Measurements from ENCODE around the gene FTL.

Gene FTL

DNA sequence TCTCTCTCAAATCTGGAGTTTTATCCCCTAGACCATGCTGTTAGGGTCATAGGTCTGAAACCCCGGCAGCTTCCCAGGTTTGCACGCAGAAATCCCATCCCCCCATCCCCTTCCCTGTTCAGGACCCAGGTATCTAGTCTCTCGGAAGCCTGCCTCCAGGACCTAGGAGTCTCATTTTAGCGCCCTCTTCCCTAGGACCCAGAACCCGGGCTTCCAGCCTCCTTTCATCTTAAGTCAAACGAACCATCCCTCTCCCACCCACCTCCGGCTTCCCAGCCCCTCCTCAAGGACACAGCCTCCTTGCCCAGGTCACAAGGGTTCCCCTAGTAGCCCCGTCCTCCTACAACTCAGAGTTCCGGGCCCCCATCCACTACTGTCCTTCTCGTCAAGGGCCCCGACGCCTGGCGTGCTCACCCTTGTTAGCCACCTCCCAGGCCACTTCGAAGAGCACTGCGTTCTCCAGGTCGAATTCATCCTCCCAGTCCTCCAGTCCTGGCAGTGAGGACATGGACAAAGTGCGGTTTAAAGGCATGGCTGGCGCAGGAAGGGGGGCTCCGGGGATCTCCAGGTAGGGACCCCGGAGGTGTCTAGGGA lies 27.6 kb downstream of the FTL start:
- DNase-seq, result no peak

DNA sequence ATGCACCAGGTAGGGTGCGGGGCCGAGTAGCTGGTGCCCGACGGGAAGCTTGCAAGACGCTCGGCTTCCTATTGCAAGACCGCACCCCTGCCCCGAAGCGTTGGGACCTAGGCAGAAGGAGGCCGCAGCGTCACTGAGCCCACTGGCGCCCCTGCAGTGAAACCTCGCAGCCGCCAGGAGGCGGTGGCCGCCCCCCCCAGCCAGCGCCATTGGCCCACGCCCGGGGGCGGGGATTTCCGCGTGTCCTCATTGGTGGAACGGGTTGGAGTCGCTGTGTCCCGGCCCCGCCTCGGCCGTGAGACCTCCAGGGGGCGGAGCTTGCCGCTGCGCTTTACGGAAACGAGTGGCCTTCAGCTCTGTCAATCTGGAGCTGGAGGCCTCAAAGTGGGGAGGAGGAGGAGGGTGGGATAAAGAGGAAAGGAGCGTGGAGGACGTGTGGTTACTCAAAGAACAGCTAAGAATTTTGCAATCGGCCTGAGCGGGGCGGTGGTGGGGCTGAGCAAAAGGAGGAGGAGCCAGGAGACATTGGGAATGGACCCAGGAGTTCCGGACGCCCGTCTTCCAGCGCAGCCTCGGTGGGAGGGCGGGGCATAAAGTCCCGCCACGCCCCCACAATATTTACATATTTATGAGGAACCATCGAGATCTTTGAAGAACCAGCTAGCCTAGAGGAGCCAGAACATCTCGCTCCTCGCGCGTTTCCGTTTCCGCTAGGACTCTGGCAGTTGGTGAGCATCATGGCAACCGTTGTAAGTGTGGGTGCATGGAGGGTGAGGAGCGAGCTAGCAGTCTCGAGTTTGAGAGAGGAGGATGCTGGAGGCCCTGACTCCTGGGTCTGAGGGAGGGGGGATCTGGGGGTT lies 28.3 kb downstream of the FTL start, which contains the start of the genes GYS1 and RUVBL2:
Gene GYS1 (minus strand): TSS at position 135 of the 860 bp plus-strand sequence. CDS start 197 bp downstream, outside the sequence.
Gene RUVBL2 (plus strand): TSS at position 713 of the 860 bp plus-strand sequence. CDS start 25 bp downstream, at position 738.
- DNase-seq, result peak; percentile 98

DNA sequence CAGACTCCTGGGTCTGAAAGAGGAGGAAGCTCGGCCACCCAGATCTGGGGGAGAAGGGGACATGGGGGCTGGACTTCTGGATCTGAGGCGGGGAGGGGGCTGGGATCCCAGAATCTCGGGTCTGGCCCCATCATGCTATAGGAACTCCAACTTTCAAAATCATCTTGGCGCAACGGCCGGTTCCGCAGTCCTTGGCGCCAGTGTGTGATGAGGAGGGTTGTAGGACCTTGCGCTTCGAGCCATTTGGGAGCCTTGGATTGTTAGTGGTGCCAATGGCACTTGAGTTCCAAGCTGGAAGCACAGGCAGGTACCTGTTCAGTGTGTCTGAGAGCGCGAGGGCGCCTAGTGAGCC lies 28.9 kb downstream of the FTL start:
- no peak for DNase-seq

DNA sequence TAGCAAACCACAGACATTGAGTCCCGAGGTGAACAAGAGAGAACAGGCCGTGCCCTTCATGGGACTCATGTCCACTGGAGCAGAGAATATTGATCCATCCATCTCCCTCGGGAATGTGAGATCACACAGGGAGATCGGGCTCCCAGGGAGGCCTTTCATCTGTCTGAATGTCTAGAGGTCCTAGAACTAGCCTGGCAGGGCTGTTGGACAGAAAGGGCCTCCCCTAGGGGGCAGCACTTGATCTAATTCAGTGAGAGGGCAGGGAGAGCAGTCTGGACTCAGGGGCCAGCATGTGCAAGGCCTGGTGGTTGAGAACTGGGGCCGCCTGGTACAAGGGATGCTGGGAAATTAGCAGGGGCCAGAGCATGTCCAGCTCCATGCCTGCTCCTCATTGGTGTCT lies 32.9 kb downstream of the FTL start:
- DNase-seq, result no peak

DNA sequence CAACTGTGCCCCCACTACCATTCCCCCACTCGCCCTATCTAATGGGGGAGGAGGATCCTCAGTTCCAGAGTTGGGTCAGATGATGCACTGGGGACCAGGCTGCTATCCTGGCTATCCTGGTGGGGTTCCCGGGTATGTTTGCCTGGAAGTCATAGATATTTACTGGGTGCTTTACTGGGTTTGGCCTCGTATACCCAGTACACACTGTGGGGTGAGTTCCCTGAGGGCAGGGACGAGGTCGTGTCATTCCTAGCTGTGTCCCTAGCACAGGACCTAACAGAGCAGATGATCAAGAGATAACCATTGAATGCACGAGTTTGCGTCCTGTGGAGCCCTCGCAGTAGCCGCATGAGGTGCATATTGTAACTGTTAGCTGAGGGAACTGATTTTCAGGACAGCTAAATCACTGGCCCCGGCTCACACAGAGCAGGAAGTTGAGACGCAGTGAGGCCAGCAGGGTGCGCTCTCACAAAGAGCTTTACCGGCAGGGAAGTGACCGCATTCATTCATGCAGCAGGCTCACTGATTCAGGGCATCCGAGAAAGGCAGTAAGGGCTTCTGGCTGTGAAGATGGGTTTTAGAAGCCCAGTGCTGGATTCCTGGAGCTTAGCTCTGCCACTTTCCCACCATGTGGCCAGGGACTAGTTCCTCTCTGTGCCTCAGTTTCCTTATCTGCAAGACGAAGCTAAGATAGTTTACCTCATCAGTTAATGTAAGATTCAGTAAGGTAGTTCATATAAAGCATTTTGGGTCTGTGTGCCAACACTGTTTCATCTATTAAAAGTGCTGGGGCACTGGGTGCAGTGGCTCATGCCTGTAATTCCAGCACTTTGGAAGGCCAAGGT lies 34.6 kb downstream of the FTL start:
- no peak for DNase-seq

DNA sequence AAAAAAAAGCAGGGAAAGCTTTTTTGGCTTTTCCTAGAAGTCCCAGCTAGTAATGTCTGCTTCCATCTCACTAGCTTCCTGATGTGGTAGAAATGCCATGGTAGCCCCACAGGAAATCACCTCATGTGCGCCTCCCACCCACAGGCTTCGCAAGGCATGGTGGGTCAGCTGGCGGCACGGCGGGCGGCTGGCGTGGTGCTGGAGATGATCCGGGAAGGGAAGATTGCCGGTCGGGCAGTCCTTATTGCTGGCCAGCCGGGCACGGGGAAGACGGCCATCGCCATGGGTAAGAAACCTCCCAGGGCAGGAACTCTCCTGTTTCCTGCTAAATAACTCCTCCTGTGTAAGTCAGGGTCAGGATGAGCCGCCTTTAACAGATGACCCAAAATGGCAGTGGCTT lies 39.0 kb downstream of the FTL start:
- DNase-seq, result no peak

DNA sequence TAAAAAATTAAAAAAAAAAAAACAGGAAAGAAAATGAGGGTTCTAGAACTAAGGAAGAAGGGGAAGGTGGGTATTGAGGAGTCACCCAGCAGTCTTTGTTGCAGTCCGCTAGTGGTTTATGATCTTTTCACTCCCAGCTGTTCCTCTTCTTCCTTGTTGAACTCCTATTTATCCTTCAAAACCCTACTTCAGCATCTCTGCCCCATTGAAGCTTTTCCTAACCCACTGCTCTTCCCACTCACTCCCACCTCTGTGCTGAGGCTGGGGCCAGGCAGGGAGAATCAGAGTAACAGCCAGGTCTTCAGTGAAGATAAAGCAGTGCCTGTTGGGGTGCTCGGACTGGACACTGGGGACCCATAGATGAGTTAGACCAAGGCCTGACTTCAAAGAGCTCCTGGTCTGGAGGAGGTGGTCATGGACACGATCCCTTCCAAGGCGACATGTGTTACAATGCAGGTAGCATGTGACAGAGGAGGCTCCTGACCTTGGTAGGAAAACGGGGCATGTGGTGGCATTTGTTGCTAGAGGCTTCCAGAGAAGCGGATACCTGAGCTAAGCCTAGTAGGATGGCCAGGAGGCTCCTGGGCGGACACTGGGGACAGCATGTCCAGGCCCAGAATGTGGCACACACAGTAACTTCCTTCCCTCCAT lies 40.0 kb downstream of the FTL start:
- DNase-seq, result no peak

DNA sequence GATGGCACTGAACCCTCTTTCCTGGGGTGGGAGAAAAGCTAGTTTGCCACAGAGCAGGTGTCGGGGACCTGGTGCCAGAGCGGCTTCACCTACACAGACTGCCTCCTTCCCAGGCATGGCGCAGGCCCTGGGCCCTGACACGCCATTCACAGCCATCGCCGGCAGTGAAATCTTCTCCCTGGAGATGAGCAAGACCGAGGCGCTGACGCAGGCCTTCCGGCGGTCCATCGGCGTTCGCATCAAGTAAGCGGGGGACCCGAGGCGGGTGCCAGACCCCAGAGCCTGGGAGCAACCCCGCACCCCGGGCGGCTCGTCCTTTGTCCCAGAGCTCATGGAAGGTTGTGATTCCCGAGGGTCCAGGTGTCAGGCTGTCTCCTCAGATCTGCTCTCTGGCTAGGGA lies 41.8 kb downstream of the FTL start:
- DNase-seq, result no peak

DNA sequence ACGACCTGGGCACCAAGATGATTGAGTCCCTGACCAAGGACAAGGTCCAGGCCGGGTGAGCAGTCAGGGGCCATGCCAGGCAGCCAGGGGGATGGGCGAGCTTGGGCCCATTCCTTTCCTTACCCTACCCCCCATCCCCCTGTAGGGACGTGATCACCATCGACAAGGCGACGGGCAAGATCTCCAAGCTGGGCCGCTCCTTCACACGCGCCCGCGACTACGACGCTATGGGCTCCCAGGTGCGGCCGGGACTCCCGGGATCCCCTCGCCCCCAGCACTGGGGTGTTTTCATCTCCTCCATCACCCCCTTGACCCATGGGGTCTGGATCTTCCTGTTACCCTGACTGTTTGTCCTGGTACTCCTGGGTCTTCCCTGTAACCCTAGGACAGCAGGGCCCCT lies 44.7 kb downstream of the FTL start:
- DNase-seq, result no peak

DNA sequence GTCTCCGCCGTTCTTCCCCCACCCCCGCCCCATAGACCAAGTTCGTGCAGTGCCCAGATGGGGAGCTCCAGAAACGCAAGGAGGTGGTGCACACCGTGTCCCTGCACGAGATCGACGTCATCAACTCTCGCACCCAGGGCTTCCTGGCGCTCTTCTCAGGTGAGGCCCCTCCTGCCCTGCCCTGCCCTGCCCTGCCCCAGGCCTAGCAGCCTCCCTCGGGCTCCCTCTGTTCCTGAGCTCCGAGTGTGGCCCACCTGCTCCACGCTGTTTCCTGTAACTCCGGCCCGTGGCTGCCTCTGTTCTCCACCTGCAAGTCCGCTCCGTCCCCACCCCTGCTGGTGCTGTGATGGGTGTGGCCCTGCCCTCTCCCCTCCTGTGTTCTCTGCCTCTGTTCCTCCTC lies 45.3 kb downstream of the FTL start:
- no peak for DNase-seq

DNA sequence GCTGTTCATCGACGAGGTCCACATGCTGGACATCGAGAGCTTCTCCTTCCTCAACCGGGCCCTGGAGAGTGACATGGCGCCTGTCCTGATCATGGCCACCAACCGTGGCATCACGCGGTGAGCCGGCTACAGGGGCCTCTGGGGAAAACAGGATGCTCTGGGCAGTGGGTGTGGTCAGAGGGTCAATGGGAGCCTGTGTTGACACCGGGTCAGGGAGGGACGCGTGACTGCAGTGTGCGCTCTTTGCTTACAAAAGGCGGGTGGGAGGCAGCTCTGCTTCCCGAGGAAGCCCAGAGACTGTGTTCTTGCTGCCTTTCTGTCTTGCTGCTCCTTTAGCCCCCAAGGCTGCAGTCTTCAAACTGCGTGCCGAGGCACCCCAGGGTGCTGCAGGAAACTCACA lies 46.1 kb downstream of the FTL start:
- DNase-seq, result no peak

DNA sequence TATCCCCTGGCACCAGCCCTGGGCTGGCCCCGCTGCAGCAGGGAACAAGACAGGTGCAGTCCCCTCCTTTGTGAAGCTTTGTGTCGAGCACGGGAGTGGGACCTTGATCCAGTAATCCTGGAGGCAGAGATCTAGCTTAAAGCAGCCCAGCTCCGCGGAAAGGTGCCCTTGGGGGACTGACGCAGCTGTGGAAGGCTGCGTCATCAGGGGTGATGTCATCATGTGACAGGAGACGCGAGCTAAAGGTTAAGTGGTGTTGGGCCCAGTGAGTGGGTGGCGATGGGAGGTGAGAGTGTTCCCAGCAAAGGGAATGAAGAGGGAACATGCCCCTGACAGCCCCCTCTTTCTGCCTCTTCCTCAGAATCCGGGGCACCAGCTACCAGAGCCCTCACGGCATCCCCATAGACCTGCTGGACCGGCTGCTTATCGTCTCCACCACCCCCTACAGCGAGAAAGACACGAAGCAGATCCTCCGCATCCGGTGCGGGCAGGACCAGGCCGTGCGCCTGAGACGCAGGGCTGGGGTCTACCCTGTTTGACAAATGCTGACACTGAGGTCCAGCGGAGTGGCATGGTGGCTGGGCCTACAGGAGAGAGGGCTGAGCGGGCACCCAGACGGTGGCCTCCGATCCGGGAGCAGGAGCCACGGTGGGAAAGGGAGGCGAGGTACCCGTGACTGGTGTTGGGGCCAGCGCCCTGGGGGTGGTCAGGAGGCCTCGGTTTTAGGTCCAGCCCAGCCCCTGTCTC lies 49.2 kb downstream of the FTL start:
- DNase-seq, result no peak

DNA sequence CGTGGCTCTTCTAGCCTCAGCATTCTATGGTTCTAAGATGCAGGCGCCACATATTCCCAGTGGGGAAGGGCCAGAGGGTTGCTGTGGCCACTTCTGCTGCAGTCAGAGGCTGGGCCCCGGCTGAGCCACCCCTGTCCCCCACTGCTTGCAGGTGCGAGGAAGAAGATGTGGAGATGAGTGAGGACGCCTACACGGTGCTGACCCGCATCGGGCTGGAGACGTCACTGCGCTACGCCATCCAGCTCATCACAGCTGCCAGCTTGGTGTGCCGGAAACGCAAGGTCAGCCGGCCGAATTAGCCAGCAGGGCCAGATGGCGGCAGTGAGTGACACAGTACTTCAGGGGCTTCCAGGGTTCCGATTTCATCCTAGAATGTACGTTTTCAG lies 49.8 kb downstream of the FTL start:
- DNase-seq, result no peak

DNA sequence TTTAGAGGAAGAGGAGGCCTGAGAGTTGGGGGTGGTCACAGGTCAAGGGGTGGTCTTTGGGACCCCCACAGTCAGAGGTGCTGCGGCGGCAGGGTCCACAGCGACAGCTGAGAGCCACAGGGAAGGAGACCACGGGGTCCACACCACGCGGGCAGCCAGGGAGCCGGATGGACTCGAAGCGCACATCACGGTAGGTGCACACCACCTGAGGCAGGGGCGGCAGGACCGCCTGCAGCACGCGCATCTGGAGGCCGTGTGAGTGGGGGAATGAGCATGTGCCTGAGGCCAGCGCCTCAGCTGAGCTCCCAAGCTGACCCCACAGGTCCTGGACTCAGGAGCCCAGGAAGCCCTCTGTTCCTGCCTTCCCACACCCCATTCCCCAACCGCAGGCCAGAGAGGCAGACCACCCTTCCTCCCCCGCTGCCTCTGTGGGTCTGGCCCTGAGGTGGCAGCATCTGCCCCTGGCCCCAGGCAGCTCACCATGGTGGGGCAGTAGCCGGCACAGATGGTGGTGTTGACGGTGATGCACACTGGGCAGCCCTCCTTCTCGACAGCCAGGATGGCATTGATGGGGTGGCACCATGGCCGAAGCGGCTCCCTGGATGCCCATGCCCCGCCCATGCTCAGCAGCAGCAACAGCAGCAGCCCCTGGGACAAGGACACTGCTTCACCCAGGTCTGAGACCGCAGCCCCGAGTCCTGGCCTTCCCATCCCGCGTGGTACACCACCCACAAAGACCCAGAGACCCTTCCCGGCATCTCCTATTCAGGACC lies 51.1 kb downstream of the FTL start:
- no peak for DNase-seq
